Psoas muscle (tissue), 8 donors: ENCODE results near the gene RFC2. TPM values are rescaled to one million over a fixed set of nuclear protein-coding genes. Genes with fewer than 3 reads are reported as not detected.
A peak's percentile ranks its signal among the peaks of the same experiment; 100 is the strongest.

Experiments
- ATAC-seq, 4 donors: fragments of 200-7000 bp; cut with Tn5 transposase; one replicate each; pipeline ENCODE4 v1.9.1; 2020; ENCODE audit warnings: moderate library complexity in 3 of 4, mild to moderate bottlenecking in 2 of 4
- DNase-seq, 2 donors: peaks; one replicate each; pipeline ENCODE4 v3.0.0-alpha.2; 2020
- H3K27ac ChIP-seq: fragments of 200-600 bp; one replicate; pipeline ENCODE4 v1.8.0; 2022
- H3K27me3 ChIP-seq, 3 donors: fragments of 200-600 bp in 1 of 3; one replicate each; pipeline versions ENCODE4 v1.6.1 to v1.8.0; 2013 to 2022; ENCODE audit warnings: low read length in 2 of 3, mild to moderate bottlenecking in 2 of 3, moderate library complexity in 1 of 3; ENCODE audit not compliant: insufficient read depth in 3 of 3
- H3K36me3 ChIP-seq, 2 donors: fragments of 200-600 bp in 1 of 2; one replicate each; pipeline versions ENCODE4 v1.6.1 to v1.8.0; 2013 to 2022; ENCODE audit warnings: low read depth in 1 of 2, mild to moderate bottlenecking in 1 of 2, moderate library complexity in 1 of 2; ENCODE audit not compliant: insufficient read depth in 1 of 2
- H3K4me1 ChIP-seq: fragments of 200-600 bp; one replicate; pipeline ENCODE4 v1.8.0; 2022
- H3K4me3 ChIP-seq: fragments of 200-600 bp; one replicate; pipeline ENCODE4 v1.8.0; 2022; ENCODE audit warnings: mild to moderate bottlenecking
- H3K9me3 ChIP-seq: fragments of 200-600 bp; one replicate; pipeline ENCODE4 v1.8.0; 2022
- WGBS, 3 donors: extraction: QIAGEN DNeasy Blood & Tissue Kit; methylation state at CpG; one replicate each; pipeline versions ENCODE4 v1.1.6 to v1.1.7; 2013; 5-methylcytosine and 5-hydroxymethylcytosine counted together
- intact Hi-C, 2 donors: fragments of 100-400 bp; cut with DNase I; formaldehyde crosslinking; loops; one replicate each; pipeline versions ENCODE4 v1.11.0 to v1.14.2; 2022
- polyA plus RNA-seq, 3 donors: library from polyadenylated mRNA; stranded (reverse); fragments of 200-250 nt; gene quantifications; one replicate each; pipeline ENCODE4 v1.2.3, GENCODE V29; 2013
- total RNA-seq, 4 donors: library from RNA; stranded (reverse); fragmentation: NEBNext Ultra II Directional in 2 of 4; extraction: Animal tissue kit (Norgen Biotek cat#: 25700) in 2 of 4; gene quantifications; one replicate each; pipeline versions ENCODE4 v1.2.1 to v1.2.4, GENCODE V29; 2021 to 2023
- TF ChIP-seq, protein P1 (sequence below): fragments of 200-600 bp; IDR thresholded peaks from one replicate; pipeline ENCODE4 v1.8.0; 2022; ENCODE audit warnings: antibody characterized with exemption
- donor health status: healthy with polysubstance abuse.
- donor health status: DM: no; HTN: no; CAD: no; lungs with moderate emphysema.
- donor health status: Bipolar disorder and iron deficiency.
- donor health status: healthy.
- donor health status: DM: yes; HTN: yes; CAD: no.
- donor health status: DM: no; HTN: no; CAD: no.
- donor health status: DM: no; HTN: no; CAD: no.
- donor health status: DM: yes; HTN: yes; CAD: no.

RFC2 gene
- total and polyA plus RNA-seq, 7 donors: 13.7 to 25.8 (median 19.8) TPM

DNA sequence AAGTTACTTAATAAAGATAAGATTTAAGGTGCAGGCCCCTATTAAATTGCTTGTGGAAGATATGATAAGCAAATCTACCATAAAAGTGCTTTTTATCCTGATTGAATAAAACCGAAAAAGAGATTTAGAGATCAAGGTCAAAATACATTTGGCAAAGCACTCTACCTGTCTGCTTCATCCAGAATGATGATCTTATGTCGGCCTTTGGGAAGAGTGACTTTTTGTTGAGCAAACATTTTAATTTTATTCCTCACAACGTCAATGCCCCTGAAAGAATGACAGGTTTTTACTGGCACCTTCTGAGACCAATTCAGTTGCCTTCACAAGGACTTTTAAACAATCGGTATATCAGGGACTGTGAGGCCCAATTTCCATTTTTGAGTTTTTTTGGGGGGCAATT lies 7.7 kb downstream of the RFC2 start:
- peaks cover 8 to 93% of the 10 kb centered on the region in 2 donors for H3K36me3 ChIP-seq
- no peak overlapping the region for H3K4me3 ChIP-seq
- H3K27me3 ChIP-seq: no peaks in the 10 kb centered on the region
- H3K27ac ChIP-seq: no peak overlapping the region
- 72 to 89% (median 82%) methylated on average over 4 of the region's 4 CpGs for WGBS, 3 donors
- H3K4me1 ChIP-seq: no peaks in the 10 kb centered on the region
- no peaks in the 10 kb centered on the region for H3K9me3 ChIP-seq
- DNase-seq (no peak), ATAC-seq (no peak)
- TF ChIP-seq, protein P1, sequence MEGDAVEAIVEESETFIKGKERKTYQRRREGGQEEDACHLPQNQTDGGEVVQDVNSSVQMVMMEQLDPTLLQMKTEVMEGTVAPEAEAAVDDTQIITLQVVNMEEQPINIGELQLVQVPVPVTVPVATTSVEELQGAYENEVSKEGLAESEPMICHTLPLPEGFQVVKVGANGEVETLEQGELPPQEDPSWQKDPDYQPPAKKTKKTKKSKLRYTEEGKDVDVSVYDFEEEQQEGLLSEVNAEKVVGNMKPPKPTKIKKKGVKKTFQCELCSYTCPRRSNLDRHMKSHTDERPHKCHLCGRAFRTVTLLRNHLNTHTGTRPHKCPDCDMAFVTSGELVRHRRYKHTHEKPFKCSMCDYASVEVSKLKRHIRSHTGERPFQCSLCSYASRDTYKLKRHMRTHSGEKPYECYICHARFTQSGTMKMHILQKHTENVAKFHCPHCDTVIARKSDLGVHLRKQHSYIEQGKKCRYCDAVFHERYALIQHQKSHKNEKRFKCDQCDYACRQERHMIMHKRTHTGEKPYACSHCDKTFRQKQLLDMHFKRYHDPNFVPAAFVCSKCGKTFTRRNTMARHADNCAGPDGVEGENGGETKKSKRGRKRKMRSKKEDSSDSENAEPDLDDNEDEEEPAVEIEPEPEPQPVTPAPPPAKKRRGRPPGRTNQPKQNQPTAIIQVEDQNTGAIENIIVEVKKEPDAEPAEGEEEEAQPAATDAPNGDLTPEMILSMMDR: no peak
- intact Hi-C loops: no loop called here

GRCh38 chr7:74242122-74242443 lies 12.1 kb downstream of the RFC2 start:
- no peak overlapping the region for H3K27ac ChIP-seq
- TF ChIP-seq, protein P1: no peak
- 82 to 92% (median 88%) methylated on average over 6 of the region's 6 CpGs for WGBS, 3 donors
- no peaks in the 10 kb centered on the region for H3K9me3 ChIP-seq
- DNase-seq: no peak
- no peaks in the 10 kb centered on the region for H3K4me1 ChIP-seq
- intact Hi-C loops: no loop called here
- no peak for ATAC-seq
- no peak overlapping the region for H3K4me3 ChIP-seq
- H3K36me3 ChIP-seq: peaks cover 3 to 94% of the 10 kb centered on the region in 2 donors
- no peaks in the 10 kb centered on the region for H3K27me3 ChIP-seq

- ATAC-seq: peak in 3 of 4 donors; percentile 37 to 57 (median 49)
- intact Hi-C loops: no loop called here
- Histone ChIP-seq H3K27ac (no peak overlapping the region), H3K4me1 (no peaks in the 10 kb centered on the region), H3K27me3 (no peaks in the 10 kb centered on the region), H3K36me3 (peaks cover 0 to 94% of the 10 kb centered on the region in 2 donors), H3K9me3 (no peaks in the 10 kb centered on the region), H3K4me3 (no peak overlapping the region)
- TF ChIP-seq, protein P1: no peak
- no peak for DNase-seq
- 61 to 89% (median 72%) methylated on average over 4 of the region's 4 CpGs for WGBS, 3 donors
Measured at GRCh38 chr7:74240482-74240881, 13.7 kb downstream of the RFC2 start.

DNA sequence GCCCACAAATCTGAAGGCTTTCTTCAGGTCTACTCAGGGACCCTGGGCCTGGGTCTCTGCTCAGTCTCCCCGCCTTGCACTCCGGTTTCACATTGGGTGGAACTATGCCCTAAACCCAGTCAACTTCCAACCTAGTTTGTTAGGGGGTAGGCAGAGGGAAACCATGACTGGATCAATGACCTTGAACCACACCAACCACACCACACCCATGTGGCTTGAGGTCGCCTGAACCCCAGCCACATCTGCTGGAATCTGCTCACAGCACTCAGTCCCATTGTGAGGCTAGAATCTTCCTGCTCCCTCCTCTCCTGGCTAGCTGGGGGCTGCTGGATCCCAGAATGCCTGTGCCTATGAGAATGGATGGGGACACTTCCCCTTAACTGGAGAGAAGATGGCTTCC lies 17.9 kb downstream of the RFC2 start:
- TF ChIP-seq, protein P1: no peak
- Histone ChIP-seq H3K4me3 (no peak overlapping the region), H3K9me3 (no peaks in the 10 kb centered on the region), H3K36me3 (peaks cover 0 to 97% of the 10 kb centered on the region in 2 donors), H3K27me3 (no peaks in the 10 kb centered on the region), H3K4me1 (no peaks in the 10 kb centered on the region), H3K27ac (no peak overlapping the region)
- intact Hi-C loops: no loop called here
- 93 to 98% (median 97%) methylated on average over 3 of the region's 3 CpGs for WGBS, 3 donors
- DNase-seq: no peak
- no peak for ATAC-seq

- H3K27ac ChIP-seq: no peak overlapping the region
- ATAC-seq (no peak), DNase-seq (no peak)
- no peaks in the 10 kb centered on the region for H3K27me3 ChIP-seq
- 82 to 89% (median 83%) methylated on average over 8 of the region's 8 CpGs for WGBS, 3 donors
- intact Hi-C loops: no loop called here
- H3K4me3 ChIP-seq: no peak overlapping the region
- TF ChIP-seq, protein P1: no peak
- no peaks in the 10 kb centered on the region for H3K4me1 ChIP-seq
- peaks cover 0 to 97% of the 10 kb centered on the region in 2 donors for H3K36me3 ChIP-seq
- no peaks in the 10 kb centered on the region for H3K9me3 ChIP-seq
Measured at GRCh38 chr7:74235518-74236268, 18.5 kb downstream of the RFC2 start.
